Fibroblast of gingiva (primary cell): ENCODE measurements around the gene PRKN.

Experiments
- DNase-seq: peaks from one replicate; pipeline ENCODE4 v3.0.0-alpha.2; 2011; ENCODE audit warnings: low read depth

PRKN gene

DNA sequence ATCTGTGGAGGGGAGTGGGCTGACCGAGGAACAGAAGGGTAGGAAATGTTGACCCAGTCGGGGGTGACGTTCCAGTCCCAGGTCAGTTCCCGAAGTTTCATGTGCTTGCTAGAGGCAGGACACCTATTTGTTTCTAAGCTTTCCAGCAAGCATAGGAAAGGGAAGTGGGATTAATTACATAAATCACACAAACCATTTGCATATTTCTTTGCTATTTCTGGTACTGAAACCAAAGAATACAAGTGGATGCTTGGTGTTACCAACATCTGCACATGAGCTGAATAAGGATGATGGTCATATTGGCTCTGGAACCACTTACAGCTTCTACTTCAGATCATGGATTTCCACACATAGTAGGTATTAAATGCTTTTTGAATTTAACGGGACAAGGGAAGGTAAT is 546.5 kb downstream of the PRKN start:
- no peak for DNase-seq

DNA sequence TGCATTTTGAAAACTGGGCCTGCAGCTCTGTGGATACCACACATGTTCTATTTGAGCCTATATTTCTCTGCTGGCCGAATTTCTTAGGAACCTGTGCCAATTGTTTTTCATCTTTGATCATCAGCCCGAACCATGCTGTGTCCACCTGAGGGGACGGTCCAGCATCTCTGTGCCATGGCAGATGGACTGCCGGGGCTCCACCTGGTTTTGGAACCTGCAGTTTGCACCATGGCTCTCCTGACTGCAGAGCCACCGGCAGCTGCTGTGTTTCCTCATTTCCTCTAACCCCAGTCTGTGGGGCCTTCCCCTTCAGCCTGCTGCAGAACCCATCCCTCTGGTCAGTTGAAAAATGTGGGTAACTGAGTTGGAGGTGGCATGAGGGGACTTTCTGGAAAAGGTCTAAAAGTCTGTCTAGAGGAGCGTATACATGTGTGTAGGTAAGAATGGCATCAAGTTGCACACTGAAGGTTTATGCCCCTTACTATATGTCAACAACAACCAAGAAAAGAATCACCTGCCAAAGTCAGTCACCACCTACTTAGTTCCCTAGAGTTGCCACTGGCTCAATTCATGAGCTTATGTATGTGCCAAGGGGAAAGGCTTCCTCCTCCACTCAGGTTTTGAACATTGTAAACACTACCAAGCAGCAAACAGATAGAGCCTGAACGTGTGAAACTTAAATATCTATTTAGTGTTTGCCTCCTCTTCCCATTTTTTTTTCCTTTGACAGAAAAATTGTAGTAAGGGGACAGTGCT is 548.2 kb downstream of the PRKN start:
- no peak for DNase-seq

DNA sequence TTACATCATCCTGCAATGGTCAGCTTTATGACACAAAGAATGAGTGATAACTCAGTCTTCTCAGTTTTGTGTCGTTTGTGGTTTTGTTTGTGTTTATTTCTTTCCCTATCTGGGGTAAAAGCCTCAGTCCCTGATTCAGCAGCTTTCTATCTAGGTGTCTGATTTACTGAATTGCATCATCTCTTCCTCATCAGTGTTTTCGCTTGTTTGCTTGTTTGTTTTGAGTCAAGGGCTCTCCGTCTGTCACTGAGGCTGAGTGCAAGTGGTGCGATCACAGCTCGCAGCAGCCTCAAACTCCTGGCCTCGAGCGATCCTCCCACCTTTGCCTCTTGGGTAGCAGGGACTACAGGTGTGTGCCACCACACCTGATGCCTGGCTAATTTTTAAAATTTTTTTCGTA is 548.9 kb downstream of the PRKN start:
- no peak for DNase-seq

DNA sequence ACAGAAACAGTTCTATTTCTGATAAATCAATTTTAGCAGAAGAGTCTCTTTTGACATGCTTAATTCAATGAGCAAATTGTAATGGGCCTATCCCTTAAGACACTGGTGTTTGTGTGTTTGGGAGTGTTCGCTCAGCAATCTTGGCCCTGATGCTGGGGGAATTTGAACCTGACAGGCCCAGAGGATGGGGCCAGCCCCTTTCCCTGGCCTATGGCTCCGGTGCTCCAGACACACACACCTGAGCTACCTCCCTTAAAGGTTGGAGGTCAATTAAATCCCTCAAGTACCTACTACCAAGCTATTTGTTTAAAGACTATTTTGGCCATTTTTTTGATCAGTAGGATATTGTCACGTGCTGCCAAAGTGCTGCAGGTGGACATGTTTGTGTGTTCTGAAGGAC is 549.3 kb downstream of the PRKN start:
- DNase-seq: no peak

DNA sequence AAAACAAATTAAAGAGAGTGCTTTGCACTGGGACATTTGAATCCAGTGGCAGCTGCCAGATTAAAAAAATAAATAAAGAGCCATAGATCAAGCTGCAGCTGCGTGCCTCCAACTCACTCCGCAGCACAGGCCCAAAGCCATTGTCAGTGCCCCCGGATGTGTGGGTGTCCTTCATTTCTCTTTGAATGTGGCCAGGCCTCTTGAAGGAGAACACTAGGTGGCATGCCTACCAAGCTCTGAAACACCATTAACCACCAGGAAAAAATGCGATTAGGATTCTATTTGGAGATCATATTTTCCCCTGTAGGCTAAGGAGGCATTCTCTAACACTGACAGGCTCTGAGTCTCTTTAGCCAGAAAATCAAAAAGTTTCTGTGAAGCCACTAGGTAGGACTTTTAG is 549.8 kb downstream of the PRKN start:
- DNase-seq: peak; percentile 52

DNA sequence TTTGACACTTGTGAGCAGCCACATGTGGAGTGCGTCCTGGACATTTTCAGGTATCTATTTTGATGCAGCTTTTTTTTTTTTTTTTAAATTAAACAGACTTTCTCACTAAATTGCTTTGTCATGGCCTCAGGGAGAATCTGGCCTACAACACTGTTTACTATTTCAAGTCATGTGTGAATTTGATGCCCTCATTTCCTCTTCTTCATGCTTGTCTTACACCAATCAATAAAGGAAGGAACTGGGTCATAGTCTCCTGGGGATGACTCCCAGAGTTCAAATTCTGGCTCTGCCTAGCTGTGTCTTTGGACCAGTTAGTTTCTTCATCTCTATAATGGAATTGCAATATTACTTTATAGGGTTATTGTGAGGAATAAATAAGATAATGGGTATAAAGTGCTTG is 554.1 kb downstream of the PRKN start:
- no peak for DNase-seq

DNA sequence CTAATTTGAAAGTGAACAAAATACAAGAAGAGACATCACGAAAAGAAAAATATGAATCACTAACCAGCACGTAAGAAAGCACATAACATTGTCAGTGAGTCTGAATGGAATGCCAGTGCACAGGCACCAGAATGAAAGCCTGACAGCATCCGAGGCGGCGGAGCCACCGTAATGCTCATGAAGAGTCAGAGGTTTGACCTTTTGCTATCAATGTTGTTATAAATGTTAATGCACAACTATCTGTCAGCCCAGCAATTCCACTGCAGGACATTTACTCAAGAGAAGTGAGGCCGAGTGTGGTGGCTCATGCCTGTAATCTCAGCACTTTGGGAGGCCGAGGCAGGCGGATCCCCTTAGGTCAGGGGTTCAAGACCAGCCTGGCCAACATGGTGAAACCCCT is 562.1 kb downstream of the PRKN start:
- no peak for DNase-seq

DNA sequence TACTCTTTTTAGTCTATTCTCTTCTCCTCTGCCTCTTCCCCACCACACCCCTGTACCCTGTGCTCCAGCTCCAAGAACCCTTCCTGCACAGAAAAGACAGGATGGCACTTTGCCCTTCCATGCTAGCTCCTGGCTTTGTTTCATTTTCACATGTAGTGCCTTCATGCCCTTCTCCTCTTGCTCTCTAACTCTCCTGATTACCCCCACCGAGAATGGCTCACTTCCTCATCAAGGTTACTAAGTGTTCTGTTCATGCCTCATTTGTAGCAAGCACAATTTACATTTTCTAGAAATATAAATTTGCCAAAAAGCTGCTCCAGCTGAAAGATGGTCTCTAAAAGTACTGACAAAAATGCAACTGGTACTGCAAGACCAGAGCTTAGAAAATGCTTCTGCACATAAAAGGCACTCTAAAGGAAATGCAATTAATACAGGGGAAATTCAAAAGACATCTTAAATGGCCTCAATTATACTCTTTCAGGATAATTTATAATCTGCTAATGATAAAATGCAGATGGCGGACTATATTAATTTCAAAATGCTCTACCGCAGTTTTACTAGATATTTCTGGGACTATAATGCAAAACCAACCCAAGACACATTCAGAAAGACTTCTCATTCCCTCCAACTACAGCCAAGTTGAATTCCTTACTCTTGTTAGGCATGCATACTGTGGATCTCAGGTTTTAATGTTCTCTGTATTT is 570.2 kb downstream of the PRKN start:
- DNase-seq: no peak

DNA sequence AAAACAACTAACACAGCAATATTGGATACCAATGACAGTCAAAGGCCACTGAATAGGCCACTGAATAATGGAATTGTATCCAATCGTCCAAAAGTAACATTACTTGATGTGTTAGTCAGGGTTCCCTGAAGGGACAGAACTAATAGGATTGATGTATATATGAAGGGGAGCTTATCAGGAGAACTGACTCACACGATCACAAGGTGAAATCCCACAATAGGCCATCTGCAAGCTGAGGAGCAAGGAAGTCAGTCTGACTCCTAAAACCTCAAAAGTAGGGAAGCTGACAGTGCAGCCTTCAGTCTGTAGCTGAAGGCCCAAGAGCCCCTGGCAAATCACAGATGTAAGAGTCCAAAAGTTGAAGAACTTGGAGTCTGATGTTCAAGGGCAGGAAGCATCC is 571.4 kb downstream of the PRKN start:
- DNase-seq: no peak

DNA sequence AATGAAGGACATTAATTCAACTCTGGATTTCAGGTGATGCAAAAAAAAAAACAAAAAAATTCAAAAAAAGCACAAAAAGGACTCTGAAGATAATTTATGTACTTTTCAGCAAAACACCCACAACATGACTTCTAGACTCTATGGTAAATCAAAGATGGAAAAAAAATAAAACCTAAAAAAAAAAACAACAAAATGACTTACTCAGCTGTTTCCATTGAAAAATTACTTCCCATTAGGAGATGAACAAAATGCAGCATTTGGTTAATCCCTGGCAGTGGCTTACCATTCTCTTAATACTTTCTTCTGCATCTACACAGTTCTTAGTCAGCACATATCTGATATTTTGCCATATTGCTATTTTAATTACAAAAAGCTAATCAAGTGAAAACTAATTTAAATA is 572.6 kb downstream of the PRKN start:
- no peak for DNase-seq

DNA sequence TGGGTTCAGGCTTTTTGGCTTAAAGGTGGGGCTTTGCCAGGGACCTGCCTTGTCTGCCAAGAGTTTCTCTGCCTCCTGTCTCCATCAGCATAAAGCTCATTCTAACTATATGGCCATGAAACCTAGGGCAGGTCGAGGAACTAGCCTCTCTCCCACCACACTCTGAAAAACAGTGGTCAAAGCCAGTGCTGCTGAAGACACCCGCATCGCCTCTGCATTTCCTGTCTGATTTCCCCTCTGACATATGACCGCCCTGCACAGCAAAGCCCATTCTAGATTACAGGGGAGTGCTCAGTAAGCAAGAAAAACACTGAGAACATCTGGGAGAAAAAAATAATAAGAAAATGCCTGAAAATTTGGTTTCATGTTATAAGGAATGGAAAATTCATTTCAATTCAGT is 573.6 kb downstream of the PRKN start:
- no peak for DNase-seq

DNA sequence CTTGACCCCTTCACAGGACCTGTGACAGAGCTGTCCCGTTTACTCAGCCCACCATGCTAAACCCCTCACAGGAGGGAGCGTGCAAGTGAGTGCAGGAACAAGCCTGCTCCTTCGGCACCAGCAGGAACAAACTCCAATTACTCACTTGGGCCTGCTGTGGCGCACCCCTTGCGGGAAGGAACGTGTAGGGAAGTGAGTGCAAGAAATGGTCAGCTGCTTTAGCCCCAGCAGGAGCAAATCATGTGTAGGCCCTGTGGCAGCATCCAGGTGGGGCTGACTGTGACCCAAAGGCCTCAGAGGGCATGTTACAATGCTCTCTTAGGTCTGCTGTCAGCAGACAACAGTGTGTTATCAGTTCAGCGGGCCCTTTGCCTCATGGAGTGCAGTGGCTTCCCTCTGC is 574.4 kb downstream of the PRKN start:
- DNase-seq: no peak

DNA sequence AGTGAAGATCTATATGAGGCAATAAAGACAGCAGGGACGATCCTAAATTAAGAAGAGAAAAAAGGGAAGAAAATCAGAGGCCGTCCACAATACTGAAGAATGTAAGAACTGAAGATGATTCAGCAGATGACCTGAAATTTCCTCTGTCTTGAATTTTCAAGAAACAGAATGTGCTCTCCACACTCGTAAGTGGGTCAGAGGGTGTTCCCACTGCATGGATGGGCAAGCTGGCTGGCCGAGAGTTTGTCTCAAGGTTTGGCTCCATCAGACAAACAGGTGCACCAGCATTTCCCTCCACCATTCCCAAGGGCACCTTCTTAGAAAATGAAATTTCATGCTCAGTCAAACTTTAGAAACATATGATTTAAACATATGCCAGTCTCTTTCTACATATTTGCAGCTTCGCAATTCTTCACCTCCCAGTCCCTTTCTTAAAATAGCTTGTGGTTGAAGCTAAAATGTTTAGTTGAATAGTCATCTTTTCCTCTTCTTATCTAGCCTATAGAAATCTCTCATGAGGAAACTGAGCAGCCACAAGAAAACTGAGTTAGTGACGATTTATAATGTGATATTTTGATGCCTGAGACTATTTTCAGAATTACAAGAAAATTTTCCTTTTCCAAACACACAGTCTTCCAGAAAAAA is 576.4 kb downstream of the PRKN start:
- DNase-seq: peak; percentile 24

DNA sequence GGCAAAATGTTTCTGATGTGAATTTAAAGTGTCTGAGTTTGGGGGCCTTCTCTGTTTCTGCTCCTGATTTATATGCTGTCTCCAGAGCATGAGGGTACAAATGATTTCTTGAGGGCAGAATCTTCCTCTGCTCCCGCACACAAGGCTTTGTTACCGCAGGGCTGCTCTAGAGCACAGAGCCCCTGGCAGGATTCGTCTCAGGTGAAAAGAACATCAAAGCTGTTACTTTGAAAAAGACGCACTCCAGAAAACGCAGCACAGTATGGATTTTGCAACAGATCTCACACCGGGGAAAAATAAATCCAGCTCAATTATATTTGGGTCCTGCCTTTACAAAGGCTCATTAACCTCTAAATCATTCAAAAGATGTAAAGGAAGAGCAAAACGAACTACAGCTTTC is 577.3 kb downstream of the PRKN start:
- no peak for DNase-seq

DNA sequence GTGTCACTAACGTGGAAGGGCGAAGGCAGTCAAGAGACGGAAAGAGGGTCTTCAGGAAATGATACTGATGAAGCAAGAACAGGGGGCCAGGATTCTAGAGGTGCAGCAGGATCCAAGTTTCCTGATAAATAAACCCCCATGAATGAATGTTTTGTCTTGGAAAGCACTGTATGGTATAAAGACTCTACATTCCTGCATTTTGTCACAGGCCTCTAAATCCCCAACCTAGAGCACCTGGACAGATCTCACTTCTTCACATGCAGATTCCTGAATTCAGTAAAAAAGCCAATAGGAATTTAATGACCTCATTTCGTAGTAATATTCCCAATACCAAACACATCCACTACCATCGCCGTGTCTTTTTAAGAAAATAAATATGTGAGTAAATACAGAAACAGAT is 577.8 kb downstream of the PRKN start:
- DNase-seq: no peak

DNA sequence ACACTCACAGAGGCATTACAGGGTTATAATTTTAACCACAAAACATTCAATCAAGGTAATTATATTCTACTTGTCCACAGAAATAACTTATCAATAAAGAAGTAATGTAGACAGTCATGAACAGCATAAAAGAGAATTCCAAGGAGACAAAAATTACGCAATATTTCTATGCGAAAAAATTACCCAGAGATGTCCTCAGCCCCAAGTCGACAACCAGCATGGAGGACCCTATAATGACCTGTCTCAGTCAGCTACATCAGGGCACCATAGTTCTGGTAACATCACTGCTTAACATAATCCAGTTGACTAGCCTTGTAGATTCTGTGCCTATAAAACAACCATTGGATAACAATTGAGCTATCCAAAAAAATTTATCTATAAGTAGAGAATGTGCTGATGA is 579.8 kb downstream of the PRKN start:
- no peak for DNase-seq

DNA sequence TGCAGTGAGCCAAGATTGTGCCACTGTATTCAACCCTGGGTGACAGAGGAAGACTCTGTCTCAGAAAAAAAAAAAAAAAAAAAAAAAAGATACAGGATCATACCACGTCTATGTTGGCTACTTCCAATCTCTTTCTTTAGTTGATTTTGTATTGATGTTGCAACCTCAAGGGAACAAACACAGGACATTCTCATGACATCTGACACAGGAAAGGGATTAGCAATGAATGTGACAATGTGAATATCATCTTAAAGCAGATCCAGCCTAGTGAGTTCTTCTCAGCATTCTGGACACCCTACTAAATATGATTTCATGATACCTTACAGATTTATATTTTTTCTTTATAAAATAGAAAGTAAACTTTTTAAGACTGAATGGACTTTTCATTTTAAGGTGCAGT is 580.3 kb downstream of the PRKN start:
- DNase-seq: no peak

DNA sequence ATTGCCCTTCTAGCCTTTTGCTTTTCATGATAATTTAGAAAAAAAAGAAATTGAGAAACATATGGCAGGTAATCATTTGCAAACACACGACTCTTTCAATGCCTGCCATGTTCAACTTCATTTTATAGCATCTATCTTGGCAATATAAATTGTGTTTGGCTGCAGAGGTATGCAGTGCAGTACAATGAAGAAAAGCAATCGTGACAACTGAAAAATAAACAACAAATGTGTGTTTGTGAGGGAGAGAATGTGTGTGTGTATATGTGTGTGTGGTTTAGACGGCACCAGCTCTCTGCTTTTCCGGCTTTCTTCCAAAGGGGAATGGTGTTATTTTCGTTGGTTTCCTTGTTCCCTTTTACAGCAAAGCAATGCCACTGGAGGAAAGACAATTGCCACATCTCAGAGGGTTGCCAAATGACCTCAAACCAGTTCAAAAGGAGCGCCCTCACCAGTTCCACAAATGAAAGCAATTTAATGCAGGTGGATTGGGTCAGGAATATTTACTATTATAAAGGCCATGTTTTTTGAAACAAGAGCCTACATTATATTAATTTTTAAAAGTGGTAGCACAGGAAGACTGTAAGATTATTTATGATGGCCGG is 587.2 kb downstream of the PRKN start:
- no peak for DNase-seq

DNA sequence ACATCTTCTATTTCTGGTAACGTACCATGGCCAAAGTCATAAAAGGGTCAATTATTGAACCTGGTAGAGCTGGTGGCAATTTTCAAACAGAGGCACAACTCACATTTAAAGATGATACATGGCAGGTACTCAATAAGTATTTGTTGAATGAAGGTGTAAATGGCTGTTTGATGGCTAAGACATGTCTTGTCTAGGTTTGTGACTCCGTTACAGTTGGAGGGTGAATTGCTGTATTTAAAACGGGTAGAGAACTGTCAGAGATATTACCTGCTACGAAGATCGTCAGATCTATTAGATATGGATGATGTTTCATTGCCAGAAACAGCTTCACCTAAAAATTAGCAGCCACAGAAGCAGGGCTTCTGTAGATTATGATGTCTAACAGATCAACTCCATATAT is 601.9 kb downstream of the PRKN start:
- no peak for DNase-seq

DNA sequence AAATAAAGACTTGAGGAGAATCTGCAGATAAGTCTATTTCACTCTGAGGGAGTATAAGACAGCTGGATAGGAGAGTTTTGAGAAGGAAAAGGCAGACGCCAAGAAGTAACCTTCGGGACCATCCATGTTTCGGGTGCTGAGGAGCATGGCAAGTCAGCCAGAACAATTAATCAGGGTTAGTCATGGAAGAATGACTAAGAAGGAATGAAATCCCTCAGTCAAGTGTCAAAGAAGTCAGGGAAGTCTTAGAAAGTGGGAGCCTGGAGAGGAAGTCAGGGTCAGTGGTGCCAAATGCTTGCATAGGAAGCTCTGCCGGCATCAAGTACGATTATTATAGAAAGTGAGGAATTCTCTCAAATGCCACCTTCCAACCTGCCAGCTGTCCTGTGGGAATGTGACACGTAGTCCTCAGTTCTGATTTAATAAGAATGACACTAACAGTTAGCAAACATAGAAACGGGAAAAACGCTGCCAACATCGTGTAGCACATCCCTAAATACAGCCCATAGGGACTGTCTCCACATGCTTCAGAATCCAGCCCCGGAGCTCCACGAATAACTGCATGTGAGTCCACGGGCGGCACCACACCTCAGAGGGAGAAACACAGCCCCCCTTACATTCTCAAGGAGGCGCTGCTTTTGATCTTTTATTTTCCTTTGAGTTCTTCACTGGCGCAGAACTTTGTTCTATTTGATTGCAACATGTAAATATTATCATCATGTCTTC is 602.7 kb downstream of the PRKN start:
- DNase-seq: no peak

DNA sequence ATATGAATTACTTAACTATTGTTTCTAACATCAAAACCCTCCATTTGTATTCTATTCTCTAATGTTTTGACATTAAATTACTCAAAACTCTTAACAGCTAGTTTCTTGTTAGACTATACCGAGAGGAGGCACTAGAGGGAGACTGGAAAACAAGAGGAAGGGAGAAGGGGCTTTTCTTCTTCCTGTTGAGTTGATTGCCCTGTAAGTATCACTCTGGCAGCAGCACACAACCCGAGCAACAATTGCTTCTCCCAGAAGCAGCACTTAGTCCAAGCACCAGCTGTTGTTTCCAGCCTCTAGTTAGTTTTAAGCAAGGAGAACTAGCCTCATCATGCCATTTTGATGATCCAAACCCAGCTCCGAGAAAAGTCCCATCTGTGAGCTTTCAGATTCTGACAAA is 603.8 kb downstream of the PRKN start:
- no peak for DNase-seq

DNA sequence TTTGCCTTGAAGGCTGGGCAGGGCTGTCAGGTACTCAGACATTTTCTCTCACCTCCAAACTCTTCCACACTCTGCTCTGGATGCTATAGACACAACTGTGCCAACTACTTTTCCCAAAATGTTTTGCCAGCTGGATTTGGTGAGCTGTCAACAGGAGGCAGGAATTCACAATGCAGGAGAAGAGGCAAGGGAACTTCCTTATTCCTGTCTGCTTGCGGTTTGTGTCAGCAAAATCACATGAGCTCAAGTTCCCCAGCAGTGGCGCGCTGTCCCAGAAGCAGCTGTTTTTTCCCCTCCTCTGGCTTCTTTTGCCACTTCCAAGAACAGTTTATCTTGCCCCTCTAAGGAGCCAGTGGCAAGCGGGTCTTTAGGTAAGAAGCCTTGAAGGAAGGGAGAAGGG is 608.2 kb downstream of the PRKN start:
- DNase-seq: peak; percentile 30
